ENCODE measurements around the gene TNFSF10.
A peak's percentile ranks its signal among the peaks of the same experiment; 100 is the strongest.

Gene TNFSF10

DNA sequence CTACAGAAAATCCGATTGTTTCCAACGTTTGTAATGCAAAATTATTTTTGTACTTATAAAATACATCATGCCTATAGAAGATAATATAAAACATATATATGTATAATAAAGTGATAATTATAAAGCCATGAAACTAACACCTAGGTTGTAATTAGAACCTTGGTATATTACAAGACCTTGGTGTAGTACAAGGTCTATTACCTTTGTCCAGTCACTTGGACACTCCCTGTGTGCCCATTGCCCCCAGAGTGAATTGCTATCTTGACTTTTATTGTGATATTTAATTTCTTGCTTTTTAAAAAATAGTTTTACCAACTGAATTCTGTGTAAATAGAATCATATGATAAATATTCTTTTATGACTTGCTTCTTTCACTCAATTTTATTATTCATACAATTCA is 20.7 kb upstream of the TNFSF10 start:
- H3K27ac ChIP-seq: no peak overlapping the region
- TF ChIP-seq, protein P1, sequence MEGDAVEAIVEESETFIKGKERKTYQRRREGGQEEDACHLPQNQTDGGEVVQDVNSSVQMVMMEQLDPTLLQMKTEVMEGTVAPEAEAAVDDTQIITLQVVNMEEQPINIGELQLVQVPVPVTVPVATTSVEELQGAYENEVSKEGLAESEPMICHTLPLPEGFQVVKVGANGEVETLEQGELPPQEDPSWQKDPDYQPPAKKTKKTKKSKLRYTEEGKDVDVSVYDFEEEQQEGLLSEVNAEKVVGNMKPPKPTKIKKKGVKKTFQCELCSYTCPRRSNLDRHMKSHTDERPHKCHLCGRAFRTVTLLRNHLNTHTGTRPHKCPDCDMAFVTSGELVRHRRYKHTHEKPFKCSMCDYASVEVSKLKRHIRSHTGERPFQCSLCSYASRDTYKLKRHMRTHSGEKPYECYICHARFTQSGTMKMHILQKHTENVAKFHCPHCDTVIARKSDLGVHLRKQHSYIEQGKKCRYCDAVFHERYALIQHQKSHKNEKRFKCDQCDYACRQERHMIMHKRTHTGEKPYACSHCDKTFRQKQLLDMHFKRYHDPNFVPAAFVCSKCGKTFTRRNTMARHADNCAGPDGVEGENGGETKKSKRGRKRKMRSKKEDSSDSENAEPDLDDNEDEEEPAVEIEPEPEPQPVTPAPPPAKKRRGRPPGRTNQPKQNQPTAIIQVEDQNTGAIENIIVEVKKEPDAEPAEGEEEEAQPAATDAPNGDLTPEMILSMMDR (IDR thresholded peaks at IDR 0.05): no peak
- TF ChIP-seq ZFX (IDR thresholded peaks at IDR 0.05; ENCODE audit: borderline replicate concordance): no peak

DNA sequence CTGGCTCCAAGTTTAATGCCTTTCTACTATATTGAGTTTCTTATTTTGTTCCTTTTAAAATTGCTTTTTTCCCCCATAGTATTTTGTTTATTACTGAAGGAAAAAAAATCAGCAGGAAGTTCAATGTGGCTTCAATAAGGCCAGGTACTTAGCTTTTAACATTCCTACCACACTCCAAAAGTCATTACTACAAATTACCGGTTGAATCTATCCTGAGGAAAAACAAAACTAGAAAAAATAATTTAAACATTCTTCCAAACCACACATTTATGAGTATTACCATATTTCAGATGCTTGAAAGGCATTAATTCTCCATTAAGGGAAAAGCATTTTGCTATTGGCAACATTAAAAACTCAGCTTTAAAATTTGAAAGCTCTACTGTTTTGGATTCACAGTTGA is 20.2 kb upstream of the TNFSF10 start:
- no peak overlapping the region for H3K27ac ChIP-seq
- TF ChIP-seq ZFX (IDR thresholded peaks at IDR 0.05; ENCODE audit: borderline replicate concordance): no peak
- TF ChIP-seq, protein P1 (IDR thresholded peaks at IDR 0.05): no peak

DNA sequence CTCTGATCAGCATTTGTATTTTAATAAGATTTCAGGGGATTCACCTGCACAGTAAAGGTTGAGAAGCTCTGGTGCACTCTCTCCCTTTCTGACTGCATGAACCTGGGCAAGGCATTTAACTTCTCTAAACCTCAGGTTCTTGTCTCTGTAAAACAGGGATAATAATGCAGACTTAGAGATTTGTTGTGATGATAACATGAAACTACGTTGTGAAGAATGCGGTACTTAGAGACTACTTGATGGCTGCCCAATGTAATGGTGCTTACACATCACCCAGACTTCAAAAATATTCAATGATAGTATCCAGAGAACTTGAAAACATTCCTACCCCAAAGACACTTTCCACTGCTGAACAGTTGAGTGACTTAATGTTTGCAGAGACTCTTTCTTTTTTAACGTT is 19.8 kb upstream of the TNFSF10 start:
- TF ChIP-seq ZFX (IDR thresholded peaks at IDR 0.05; ENCODE audit: borderline replicate concordance): no peak
- TF ChIP-seq, protein P1 (IDR thresholded peaks at IDR 0.05): no peak
- H3K27ac ChIP-seq: no peak overlapping the region

DNA sequence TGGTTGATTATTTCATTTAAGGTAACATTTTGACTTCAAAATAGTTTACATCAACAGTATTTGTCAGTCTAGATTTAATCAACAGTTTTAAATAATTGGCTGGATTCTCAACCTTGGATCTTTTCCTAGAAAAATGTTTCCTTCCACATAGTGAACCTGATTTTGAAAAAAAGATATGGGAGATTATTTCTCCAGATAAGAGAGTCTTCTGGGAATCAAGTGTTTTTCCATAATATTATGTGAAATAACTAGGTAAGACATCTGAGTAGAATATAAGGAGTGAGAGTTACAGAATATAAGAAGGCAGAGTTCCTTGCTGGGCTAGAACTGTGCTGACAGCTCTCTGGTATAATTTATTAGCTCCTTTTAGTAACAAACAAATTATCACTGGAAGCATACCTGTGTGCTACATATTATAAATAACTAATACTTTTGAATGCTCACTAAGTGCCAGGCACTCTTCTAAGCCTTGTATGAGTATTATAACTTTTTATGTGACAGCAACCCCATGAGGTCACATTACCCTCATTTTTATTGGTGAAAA is 18.8 kb upstream of the TNFSF10 start:
- 0 out of 2 replicates have a peak overlapping the region, but pooled peaks have one; percentile 2 for H3K27ac ChIP-seq
- TF ChIP-seq ZFX (IDR thresholded peaks at IDR 0.05; ENCODE audit: borderline replicate concordance): no peak
- TF ChIP-seq, protein P1 (IDR thresholded peaks at IDR 0.05): no peak

DNA sequence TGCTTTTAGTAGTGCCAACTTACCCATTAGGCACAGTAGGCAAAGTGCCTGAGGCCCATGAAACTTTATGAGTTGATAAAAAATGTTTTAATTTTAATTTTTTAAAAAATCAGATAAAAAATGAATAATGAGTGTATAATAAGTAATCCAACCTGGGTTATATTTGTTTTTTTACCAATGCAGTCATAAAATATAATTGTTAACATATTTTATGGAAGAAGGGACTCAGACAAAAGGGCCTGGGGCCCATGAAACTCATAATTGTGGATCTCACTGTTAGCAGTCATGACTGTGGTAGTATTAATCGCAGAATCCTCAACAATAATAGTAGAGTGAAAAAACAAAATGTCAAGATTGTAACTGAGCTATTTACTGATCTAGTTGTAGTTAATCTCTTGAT is 16.8 kb upstream of the TNFSF10 start:
- TF ChIP-seq, protein P1 (IDR thresholded peaks at IDR 0.05): no peak
- no peak overlapping the region for H3K27ac ChIP-seq

DNA sequence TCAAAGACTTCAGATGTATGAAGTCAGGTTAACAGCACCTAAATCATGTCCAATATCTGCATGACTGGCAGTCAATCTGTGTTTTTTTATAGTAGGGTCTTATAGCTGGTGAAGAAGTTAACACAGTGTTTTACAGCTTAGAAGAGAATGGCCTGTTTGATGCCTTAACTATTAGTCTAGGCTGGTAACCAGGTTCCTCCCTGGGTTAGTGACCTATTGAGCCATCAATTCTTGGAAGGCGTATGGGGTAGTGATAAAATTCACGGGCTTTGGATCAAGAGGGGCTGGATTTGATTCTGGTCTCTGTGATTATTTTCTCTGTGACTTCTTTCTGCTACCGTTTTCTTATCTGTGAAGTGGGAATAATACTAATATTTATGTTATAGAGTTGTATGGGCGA is 16.0 kb upstream of the TNFSF10 start:
- no peak for TF ChIP-seq ZFX (IDR thresholded peaks at IDR 0.05; ENCODE audit: borderline replicate concordance)
- TF ChIP-seq, protein P1 (IDR thresholded peaks at IDR 0.05): no peak
- no peak overlapping the region for H3K27ac ChIP-seq

DNA sequence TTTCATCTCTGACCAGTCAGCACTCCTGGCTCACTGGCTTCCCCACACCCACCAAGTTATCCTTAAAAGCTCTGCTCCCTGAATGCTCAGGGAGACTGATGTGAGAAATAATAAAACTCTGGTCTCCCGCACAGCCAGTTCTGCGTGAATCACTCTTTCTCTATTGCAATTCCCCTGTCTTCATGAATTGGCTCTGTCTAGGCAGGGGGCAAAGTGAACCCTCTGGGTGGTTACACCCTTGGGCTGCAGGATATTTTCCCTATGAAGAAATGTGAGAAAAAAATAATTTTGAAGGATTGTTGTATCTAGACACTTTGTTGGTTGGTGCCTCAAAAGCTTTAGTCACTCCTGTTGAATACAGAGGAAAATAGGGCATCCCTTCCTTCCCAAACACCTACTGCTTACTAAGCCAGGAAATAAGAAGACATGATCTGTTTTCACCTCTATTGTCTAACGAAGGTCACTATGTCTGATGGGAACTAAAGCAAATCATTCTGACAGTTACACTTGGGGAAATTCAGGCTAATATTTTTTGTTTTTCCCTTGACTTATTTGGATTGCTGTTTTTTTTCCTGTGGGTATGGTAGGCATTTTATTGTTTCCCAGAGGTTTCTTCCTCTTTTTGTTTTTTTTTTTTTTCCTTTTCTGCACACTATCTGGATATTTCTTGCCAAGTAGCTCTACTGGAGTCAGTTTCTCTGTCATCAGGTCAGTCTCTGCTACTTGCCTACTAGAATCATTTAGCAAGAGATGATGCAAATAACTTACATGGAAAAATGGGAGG is 15.3 kb upstream of the TNFSF10 start:
- TF ChIP-seq ZFX (IDR thresholded peaks at IDR 0.05; ENCODE audit: borderline replicate concordance): no peak
- TF ChIP-seq, protein P1 (IDR thresholded peaks at IDR 0.05): no peak
- H3K27ac ChIP-seq: no peak overlapping the region

All from 22Rv1 (cell line).